GM23248 (cell line): ENCODE results near the gene AKAP7. TPM values are rescaled to one million over a fixed set of nuclear protein-coding genes. Genes with fewer than 3 reads are reported as not detected.

Source experiments
- DNase-seq: peaks from one replicate; pipeline ENCODE4 v3.0.0-alpha.2; 2015
- H2AFZ ChIP-seq: fragments of 200-600 bp; sonication (generic); 2 replicates; pipeline ENCODE4 v1.6.1; 2016; ENCODE audit warnings: antibody characterized with exemption
- H3F3A ChIP-seq: fragments of 200-600 bp; sonication (generic); 2 replicates; pipeline ENCODE4 v1.6.1; 2016; ENCODE audit warnings: mild to moderate bottlenecking, antibody characterized with exemption, mixed run types; ENCODE audit not compliant: insufficient read depth
- H3K27ac ChIP-seq: fragments of 200-600 bp; sonication (generic); 2 replicates; pipeline ENCODE4 v1.5.1; 2016; ENCODE audit warnings: mild to moderate bottlenecking
- H3K27me3 ChIP-seq: fragments of 200-600 bp; sonication (generic); replicated peaks from 2 replicates; pipeline ENCODE4 v1.6.1; 2016; ENCODE audit warnings: mild to moderate bottlenecking; ENCODE audit not compliant: insufficient read depth
- H3K36me3 ChIP-seq: fragments of 200-600 bp; sonication (generic); 2 replicates; pipeline ENCODE4 v1.6.1; 2016; ENCODE audit warnings: low read depth, mild to moderate bottlenecking
- H3K4me1 ChIP-seq: fragments of 200-600 bp; sonication (generic); 2 replicates; pipeline ENCODE4 v1.6.1; 2016; ENCODE audit warnings: mild to moderate bottlenecking; ENCODE audit not compliant: insufficient read depth
- H3K4me2 ChIP-seq: fragments of 200-600 bp; sonication (generic); one replicate; pipeline ENCODE4 v1.6.1; 2016; ENCODE audit warnings: mild to moderate bottlenecking; ENCODE audit not compliant: unreplicated experiment
- H3K4me3 ChIP-seq: fragments of 200-600 bp; sonication (generic); 2 replicates; pipeline ENCODE4 v1.5.1; 2016; ENCODE audit warnings: mild to moderate bottlenecking
- H3K79me2 ChIP-seq: fragments of 200-600 bp; sonication (generic); 2 replicates; pipeline ENCODE4 v1.6.1; 2016; ENCODE audit warnings: mild to moderate bottlenecking; ENCODE audit not compliant: insufficient read depth
- H3K9ac ChIP-seq: fragments of 200-600 bp; sonication (generic); 2 replicates; pipeline ENCODE4 v1.6.1; 2016; ENCODE audit warnings: mild to moderate bottlenecking
- H3K9me2 ChIP-seq: fragments of 200-600 bp; sonication (generic); 2 replicates; pipeline ENCODE4 v1.6.1; 2016; ENCODE audit warnings: mixed run types, mild to moderate bottlenecking, moderate library complexity; ENCODE audit not compliant: insufficient read depth
- H3K9me3 ChIP-seq: fragments of 200-600 bp; sonication (generic); one replicate; pipeline ENCODE4 v1.6.1; 2017; ENCODE audit warnings: low read depth
- H4K20me1 ChIP-seq: fragments of 200-600 bp; sonication (generic); 2 replicates; pipeline ENCODE4 v1.6.0; 2016; ENCODE audit not compliant: insufficient read depth
- EZH2 ChIP-seq: fragments of 200-600 bp; sonication (generic); IDR thresholded peaks from 2 replicates; pipeline ENCODE4 v1.6.1; 2018; ENCODE audit warnings: antibody characterized with exemption, mild to moderate bottlenecking; ENCODE audit not compliant: insufficient read depth, poor library complexity, severe bottlenecking
- EZH2phosphoT487 ChIP-seq: fragments of 200-600 bp; sonication (generic); IDR thresholded peaks from 2 replicates; pipeline ENCODE4 v1.6.1; 2018; ENCODE audit warnings: antibody characterized with exemption, moderate library complexity, mild to moderate bottlenecking, low read depth; ENCODE audit not compliant: insufficient read depth
- WGBS, 2 experiments: methylation state at CpG; one replicate each; pipeline ENCODE4 v1.1.6; 2015 to 2017; ENCODE audit warnings: low lambda C conversion rate in 2 of 2, low coverage in 1 of 2; ENCODE audit errors: missing lambda C conversion rate in 2 of 2; 5-methylcytosine and 5-hydroxymethylcytosine counted together
- in situ Hi-C: fragments of 300-500 bp; cut with MboI; formaldehyde crosslinking; loops from 2 replicates; pipeline ENCODE4 v1.15.0; 2020
- polyA plus RNA-seq: library from polyadenylated mRNA; unstranded; fragments of >200 nt; fragmentation: Nextera tagmentation; extraction: Ambion mirVana; gene quantifications from 2 replicates; pipeline ENCODE4 v1.2.1, GENCODE V29; 2016
- total RNA-seq: library from RNA; depleted of rRNA; stranded (reverse); fragments of >200 nt; shearing (Covaris generic); gene quantifications from 2 replicates; pipeline ENCODE4 v1.2.3, GENCODE V29; 2014

The AKAP7 gene
- total and polyA plus RNA-seq, 2 experiments from 2014 or later, result 3.2 to 8.2 TPM

DNA sequence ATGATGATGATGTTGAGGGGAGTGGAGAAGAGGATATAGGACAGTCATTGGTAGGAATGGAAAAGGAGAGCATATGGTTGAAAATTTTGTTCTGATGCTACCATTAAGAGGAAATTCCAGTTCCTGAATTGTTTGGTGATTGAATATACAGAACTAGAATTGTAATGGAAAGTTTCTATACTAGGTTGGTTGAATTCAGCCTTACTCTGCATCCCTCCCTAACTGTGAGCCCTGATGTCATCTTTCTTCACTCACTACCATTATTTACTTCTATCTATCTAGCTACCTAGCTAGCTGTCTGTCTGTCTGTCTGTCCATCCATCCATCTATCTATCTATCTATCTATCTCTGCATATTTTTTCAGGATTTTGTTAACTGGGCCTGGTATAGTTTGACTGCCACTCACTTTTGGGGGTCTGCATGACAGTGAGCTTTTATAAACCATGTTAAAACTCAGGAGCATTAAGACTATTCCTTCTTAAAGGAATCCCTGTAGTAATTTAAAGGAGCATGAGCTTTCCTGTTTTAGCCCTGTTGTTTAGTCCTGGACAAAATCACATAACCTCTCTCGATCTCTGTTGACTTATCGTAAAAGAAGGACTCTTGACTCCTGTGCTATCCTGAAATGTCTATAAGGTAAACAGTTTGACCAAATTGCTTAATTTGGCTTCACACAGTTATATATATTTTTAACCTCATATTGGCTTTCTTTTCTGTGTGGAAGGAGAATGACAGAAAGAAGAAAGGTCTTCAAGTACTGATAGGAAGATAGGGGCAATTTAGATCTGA, 71.4 kb downstream of the AKAP7 start:
- Histone ChIP-seq H3K4me3 (no peak overlapping the region), H3K36me3 (no peaks in the 10 kb centered on the region), H2AFZ (no peak overlapping the region), H3K9me2 (no peaks in the 10 kb centered on the region), H3K79me2 (no peaks in the 10 kb centered on the region), H3F3A (no peaks in the 10 kb centered on the region), H3K9ac (no peak overlapping the region), H3K4me2 (no peak overlapping the region), H3K4me1 (peaks cover 8% of the 10 kb centered on the region), H3K27me3 (no peaks in the 10 kb centered on the region), H3K27ac (no peak overlapping the region), H4K20me1 (no peaks in the 10 kb centered on the region), H3K9me3 (no peaks in the 10 kb centered on the region)
- in situ Hi-C loops, result no loop called here
- DNase-seq, result no peak
- WGBS, 2 experiments, result 98 to 100% methylated on average over 2 of the region's 2 CpGs
- TF ChIP-seq EZH2phosphoT487 (no peak), EZH2 (no peak)

GRCh38 chr6:131208787-131209186, 73.5 kb downstream of the AKAP7 start:
- H3K4me1 ChIP-seq, result peaks cover 8% of the 10 kb centered on the region
- no peaks in the 10 kb centered on the region for H3K9me2 ChIP-seq
- no peak for DNase-seq
- no peak overlapping the region for H3K4me2 ChIP-seq
- TF ChIP-seq EZH2phosphoT487 (no peak), EZH2 (no peak)
- H3K9ac ChIP-seq, result no peak overlapping the region
- no peak overlapping the region for H3K4me3 ChIP-seq
- H3F3A ChIP-seq, result no peaks in the 10 kb centered on the region
- H3K79me2 ChIP-seq, result no peaks in the 10 kb centered on the region
- in situ Hi-C loops, result no loop called here
- H3K27ac ChIP-seq, result no peak overlapping the region
- no peaks in the 10 kb centered on the region for H3K36me3 ChIP-seq
- H3K27me3 ChIP-seq, result no peaks in the 10 kb centered on the region
- H4K20me1 ChIP-seq, result no peaks in the 10 kb centered on the region
- no peak overlapping the region for H2AFZ ChIP-seq
- H3K9me3 ChIP-seq, result no peaks in the 10 kb centered on the region
- WGBS, 2 experiments, result 57 to 67% methylated on average over 1 of the region's 1 CpG

- Histone ChIP-seq H3K27ac (no peak overlapping the region), H4K20me1 (no peaks in the 10 kb centered on the region), H3K27me3 (no peaks in the 10 kb centered on the region), H3K9me2 (no peaks in the 10 kb centered on the region), H3K4me2 (no peak overlapping the region), H3K9ac (no peak overlapping the region), H3K9me3 (no peaks in the 10 kb centered on the region), H3K4me1 (peaks cover 8% of the 10 kb centered on the region), H3F3A (no peaks in the 10 kb centered on the region), H3K79me2 (no peaks in the 10 kb centered on the region), H2AFZ (no peak overlapping the region), H3K36me3 (no peaks in the 10 kb centered on the region), H3K4me3 (no peak overlapping the region)
- in situ Hi-C loops, result no loop called here
- TF ChIP-seq EZH2phosphoT487 (no peak), EZH2 (no peak)
- 9 to 13% methylated on average over 2 of the region's 2 CpGs for WGBS, 2 experiments
- peak; percentile 56 for DNase-seq
These were observed 75.2 kb downstream of the AKAP7 start for GRCh38 chr6:131210469-131210868.

DNA sequence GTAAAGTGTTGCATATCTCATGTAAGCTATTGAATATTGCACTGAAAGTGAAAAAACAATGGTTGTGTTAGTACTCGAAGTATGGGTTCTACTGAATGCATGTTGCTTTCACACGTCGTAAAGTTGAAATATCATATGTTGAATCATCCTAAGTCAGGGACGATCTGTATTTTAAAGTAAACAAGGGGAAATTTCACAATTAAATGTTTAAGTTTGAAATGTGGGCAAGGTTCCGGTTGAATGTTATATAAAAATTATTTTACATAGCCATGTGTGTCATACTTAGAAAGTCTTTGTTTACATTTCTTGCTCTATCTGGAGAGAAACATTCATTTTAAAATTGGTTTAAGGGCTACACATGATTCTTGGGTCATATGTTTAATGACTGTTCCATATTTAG, 76.8 kb downstream of the AKAP7 start:
- Histone ChIP-seq H4K20me1 (no peaks in the 10 kb centered on the region), H3K9ac (no peak overlapping the region), H3K36me3 (no peaks in the 10 kb centered on the region), H3K79me2 (no peaks in the 10 kb centered on the region), H3K9me3 (no peaks in the 10 kb centered on the region), H2AFZ (no peak overlapping the region), H3K4me3 (no peak overlapping the region), H3K4me2 (no peak overlapping the region), H3K9me2 (no peaks in the 10 kb centered on the region), H3F3A (no peaks in the 10 kb centered on the region), H3K4me1 (peaks cover 8% of the 10 kb centered on the region), H3K27me3 (no peaks in the 10 kb centered on the region), H3K27ac (no peak overlapping the region)
- in situ Hi-C loops, result no loop called here
- WGBS, 2 experiments, result 90 to 93% methylated on average over 5 of the region's 5 CpGs
- no peak for TF ChIP-seq EZH2phosphoT487
- TF ChIP-seq EZH2, result no peak
- no peak for DNase-seq
